ENCODE data around the gene ZNF385B.

ZNF385B gene

GRCh38 chr2:179818546-179818945 is 42.9 kb downstream of the ZNF385B start:
- H3K4me3 ChIP-seq (ENCODE audit: low read depth, low read length) = no peak overlapping the region
- TF ChIP-seq CTCF (IDR thresholded peaks at IDR 0.05; ENCODE audit: low read depth, low read length) = no peak

GRCh38 chr2:179817181-179817841 is 44.1 kb downstream of the ZNF385B start:
- H3K4me3 ChIP-seq (ENCODE audit: low read depth, low read length) = no peak overlapping the region
- no peak for TF ChIP-seq CTCF (IDR thresholded peaks at IDR 0.05; ENCODE audit: low read depth, low read length)

- no peak overlapping the region for H3K4me3 ChIP-seq (ENCODE audit: low read depth, low read length)
- no peak for TF ChIP-seq CTCF (IDR thresholded peaks at IDR 0.05; ENCODE audit: low read depth, low read length)
Measured at GRCh38 chr2:179814050-179814449, 47.4 kb downstream of the ZNF385B start.

GRCh38 chr2:179812501-179812900 is 48.9 kb downstream of the ZNF385B start:
- no peak for TF ChIP-seq CTCF (IDR thresholded peaks at IDR 0.05; ENCODE audit: low read depth, low read length)
- no peak overlapping the region for H3K4me3 ChIP-seq (ENCODE audit: low read depth, low read length)

GRCh38 chr2:179811042-179811441 is 50.4 kb downstream of the ZNF385B start:
- no peak for TF ChIP-seq CTCF (IDR thresholded peaks at IDR 0.05; ENCODE audit: low read depth, low read length)
- H3K4me3 ChIP-seq (ENCODE audit: low read depth, low read length) = no peak overlapping the region

- H3K4me3 ChIP-seq (ENCODE audit: low read depth, low read length) = no peak overlapping the region
- TF ChIP-seq CTCF (IDR thresholded peaks at IDR 0.05; ENCODE audit: low read depth, low read length) = no peak
Measured at GRCh38 chr2:179809606-179810005, 51.8 kb downstream of the ZNF385B start.

GRCh38 chr2:179805001-179805400 is 56.4 kb downstream of the ZNF385B start:
- TF ChIP-seq CTCF (IDR thresholded peaks at IDR 0.05; ENCODE audit: low read depth, low read length) = no peak
- H3K4me3 ChIP-seq (ENCODE audit: low read depth, low read length) = no peak overlapping the region
